Pancreas (tissue), 10 donors: ENCODE data around the gene UEVLD. TPM values are rescaled to one million over a fixed set of nuclear protein-coding genes. Genes with fewer than 3 reads are reported as not detected.

Experiments
- ATAC-seq, 4 donors: fragments of 200-7000 bp; cut with Tn5 transposase; one replicate each; pipeline versions ENCODE4 v1.8.0 to v1.9.1; 2020; ENCODE audit warnings: mild to moderate bottlenecking in 4 of 4, moderate library complexity in 4 of 4
- DNase-seq, 6 donors: peaks; one replicate each; pipeline ENCODE4 v3.0.0-alpha.2; 2020
- FAIRE-seq: peaks from 2 replicates; lab custom pipeline; 2012; peaks lifted over from hg19 to GRCh38; lab: Jason Lieb, UNC
- H3K27ac ChIP-seq, 4 donors: fragments of 200-600 bp; sonication (generic); 1 replicate in 3 of 4; 2 replicates in 1 of 4; pipeline versions ENCODE4 v1.5.0 to v1.8.0; 2020
- H3K27me3 ChIP-seq, 4 donors: fragments of 200-600 bp; one replicate each; pipeline ENCODE4 v1.8.0; 2021
- H3K36me3 ChIP-seq, 3 donors: fragments of 200-600 bp; sonication (generic) in 1 of 3; one replicate each; pipeline versions ENCODE4 v1.5.0 to v1.8.0; 2020 to 2021
- H3K4me1 ChIP-seq, 3 donors: fragments of 200-600 bp; one replicate each; pipeline ENCODE4 v1.8.0; 2021
- H3K4me3 ChIP-seq, 4 donors: fragments of 200-600 bp; sonication (generic) in 2 of 4; one replicate each; pipeline versions ENCODE4 v1.5.0 to v1.8.0; 2020 to 2021
- H3K9me3 ChIP-seq, 4 donors: fragments of 200-600 bp; one replicate each; pipeline ENCODE4 v1.8.0; 2021
- WGBS, 2 donors: extraction: QIAGEN DNeasy Blood & Tissue Kit; methylation state at CpG; one replicate each; pipeline ENCODE4 v1.1.7; 2013; 5-methylcytosine and 5-hydroxymethylcytosine counted together
- intact Hi-C, 3 donors: fragments of 100-400 bp; cut with DNase I; formaldehyde crosslinking; loops; one replicate each; pipeline versions ENCODE4 v1.11.1 to v1.14.2; 2022
- polyA plus RNA-seq, 2 donors: library from polyadenylated mRNA; stranded (reverse); fragments of 200-250 nt; gene quantifications; one replicate each; pipeline ENCODE4 v1.2.3, GENCODE V29; 2013
- total RNA-seq, 6 donors: library from RNA; stranded (reverse); fragmentation: NEBNext Ultra II Directional in 4 of 6; extraction: Animal tissue kit (Norgen Biotek cat#: 25700) in 4 of 6; gene quantifications; one replicate each; pipeline versions ENCODE4 v1.2.1 to v1.2.4, GENCODE V29; 2021 to 2023
- TF ChIP-seq, protein P1 (sequence below), 4 donors: fragments of 200-600 bp; sonication (generic) in 3 of 4; IDR thresholded peaks; one replicate each; pipeline versions ENCODE4 v1.5.0 to v1.8.0; 2021; ENCODE audit warnings: antibody characterized with exemption in 4 of 4
- donor health status: healthy with polysubstance abuse.
- donor health status: DM: no; HTN: no; CAD: no; lungs with moderate emphysema.
- donor health status: DM: no; HTN: no; CAD: no.
- donor health status: control.
- donor health status: control.
- donor health status: Bipolar disorder and iron deficiency.
- donor health status: DM: yes; HTN: yes; CAD: no.
- donor health status: DM: no; HTN: no; CAD: no.
- donor health status: DM: no; HTN: no; CAD: no.
- donor health status: DM: yes; HTN: yes; CAD: no.

The UEVLD gene
- total and polyA plus RNA-seq, 8 donors, result 3.3 to 11.2 (median 7.8) TPM

DNA sequence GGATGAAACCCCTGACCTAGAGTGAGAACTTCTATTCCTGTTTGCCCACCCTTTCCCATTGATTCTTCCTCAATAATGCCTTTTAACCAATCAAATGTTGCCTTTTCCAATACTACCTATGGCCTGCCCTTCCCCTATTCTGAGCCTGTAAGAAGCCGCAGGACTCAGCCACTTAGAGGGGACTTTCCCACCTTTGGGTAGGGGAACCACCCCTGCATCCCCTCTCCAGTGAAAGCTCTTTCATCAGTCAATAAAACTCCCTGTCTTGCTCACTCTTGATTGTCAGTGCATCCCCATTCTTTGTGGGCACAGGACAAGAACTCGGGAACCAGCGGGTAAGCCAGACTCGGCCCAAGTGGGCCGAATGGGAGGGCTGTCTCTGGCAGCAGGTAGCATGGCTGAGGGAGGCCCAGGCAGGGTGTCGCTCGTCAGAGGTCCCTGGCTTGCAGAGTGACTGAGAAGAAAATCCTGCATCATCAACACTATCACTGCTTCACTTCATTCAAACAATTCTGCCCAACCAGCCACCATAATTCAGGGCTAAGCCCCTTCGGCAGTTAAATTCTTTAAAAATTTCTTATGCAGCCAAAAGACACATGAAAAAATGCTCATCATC, 102.5 kb downstream of the UEVLD start:
- DNase-seq (no peak), FAIRE-seq (no peak), ATAC-seq (no peak)
- Histone ChIP-seq H3K4me1 (no peaks in the 10 kb centered on the region), H3K36me3 (peaks cover 4 to 32% (median 9%) of the 10 kb centered on the region in 3 donors), H3K27me3 (no peaks in the 10 kb centered on the region), H3K27ac (no peak overlapping the region), H3K4me3 (no peak overlapping the region), H3K9me3 (no peaks in the 10 kb centered on the region)
- intact Hi-C loops, result no loop called here
- WGBS, 2 donors, result 97% methylated on average over 8 of the region's 8 CpGs
- TF ChIP-seq, protein P1, sequence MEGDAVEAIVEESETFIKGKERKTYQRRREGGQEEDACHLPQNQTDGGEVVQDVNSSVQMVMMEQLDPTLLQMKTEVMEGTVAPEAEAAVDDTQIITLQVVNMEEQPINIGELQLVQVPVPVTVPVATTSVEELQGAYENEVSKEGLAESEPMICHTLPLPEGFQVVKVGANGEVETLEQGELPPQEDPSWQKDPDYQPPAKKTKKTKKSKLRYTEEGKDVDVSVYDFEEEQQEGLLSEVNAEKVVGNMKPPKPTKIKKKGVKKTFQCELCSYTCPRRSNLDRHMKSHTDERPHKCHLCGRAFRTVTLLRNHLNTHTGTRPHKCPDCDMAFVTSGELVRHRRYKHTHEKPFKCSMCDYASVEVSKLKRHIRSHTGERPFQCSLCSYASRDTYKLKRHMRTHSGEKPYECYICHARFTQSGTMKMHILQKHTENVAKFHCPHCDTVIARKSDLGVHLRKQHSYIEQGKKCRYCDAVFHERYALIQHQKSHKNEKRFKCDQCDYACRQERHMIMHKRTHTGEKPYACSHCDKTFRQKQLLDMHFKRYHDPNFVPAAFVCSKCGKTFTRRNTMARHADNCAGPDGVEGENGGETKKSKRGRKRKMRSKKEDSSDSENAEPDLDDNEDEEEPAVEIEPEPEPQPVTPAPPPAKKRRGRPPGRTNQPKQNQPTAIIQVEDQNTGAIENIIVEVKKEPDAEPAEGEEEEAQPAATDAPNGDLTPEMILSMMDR (IDR thresholded peaks at IDR 0.05), result no peak

Other genes with a start within 250 kb of the UEVLD start
- gene LDHA, start 194.2 kb downstream of the UEVLD start, total RNA-seq, result 100 to 1,000 TPM in 3 of 6 donors, 10 to 100 TPM in 3; 66.2 to 223 (median 116) TPM
- 100 to 1,000 TPM in 1 of 2 donors, 10 to 100 TPM in 1; 75.8 to 100 TPM for gene LDHA, start 194.2 kb downstream of the UEVLD start, polyA plus RNA-seq
- gene LDHC, start 176.4 kb downstream of the UEVLD start, total RNA-seq, result under 1 TPM in 2 of 6 donors, not detected in 4; 0.47 to 0.86 TPM
- 1 to 10 TPM in 1 of 2 donors, under 1 TPM in 1; 0.38 to 1.3 TPM for gene LDHC, start 176.4 kb downstream of the UEVLD start, polyA plus RNA-seq
- not detected for gene LDHAL6A, start 132.9 kb downstream of the UEVLD start, total RNA-seq
- under 1 TPM in 1 of 2 donors, not detected in 1; 0.02 TPM for gene LDHAL6A, start 132.9 kb downstream of the UEVLD start, polyA plus RNA-seq
- 10 to 100 TPM; 16.9 to 33.7 (median 22.2) TPM for gene TSG101, start 61.8 kb downstream of the UEVLD start, total RNA-seq
- gene TSG101, start 61.8 kb downstream of the UEVLD start, polyA plus RNA-seq, result 10 to 100 TPM; 15.7 to 32.7 TPM
- gene MISFA, start 11.1 kb upstream of the UEVLD start, total RNA-seq, result 1 to 10 TPM in 4 of 6 donors, under 1 TPM in 2; 0.63 to 4.1 (median 1.4) TPM
- 1 to 10 TPM; 1.2 to 3.4 TPM for gene MISFA, start 11.1 kb upstream of the UEVLD start, polyA plus RNA-seq
- 10 to 100 TPM in 2 of 6 donors, 1 to 10 TPM in 4; 6.2 to 13.6 (median 8.5) TPM for gene SPTY2D1, start 45.6 kb upstream of the UEVLD start, total RNA-seq
- 1 to 10 TPM; 1.7 to 4.0 TPM for gene SPTY2D1, start 45.6 kb upstream of the UEVLD start, polyA plus RNA-seq
- gene TMEM86A, start 110.0 kb upstream of the UEVLD start, total RNA-seq, result 1 to 10 TPM; 2.5 to 9.3 (median 2.9) TPM
- 1 to 10 TPM; 1.4 to 2.4 TPM for gene TMEM86A, start 110.0 kb upstream of the UEVLD start, polyA plus RNA-seq
- gene IGSF22, start 137.5 kb upstream of the UEVLD start, total RNA-seq, result 1 to 10 TPM in 1 of 6 donors, under 1 TPM in 5; 0.16 to 1.2 (median 0.64) TPM
- under 1 TPM; 0.77 to 0.84 TPM for gene IGSF22, start 137.5 kb upstream of the UEVLD start, polyA plus RNA-seq
- gene PTPN5, start 203.1 kb upstream of the UEVLD start, total RNA-seq, result under 1 TPM; 0.09 to 0.59 (median 0.35) TPM
- gene PTPN5, start 203.1 kb upstream of the UEVLD start, polyA plus RNA-seq, result 1 to 10 TPM in 1 of 2 donors, under 1 TPM in 1; 0.61 to 1.3 TPM